NCI-H1930 (cell line): ENCODE results near the gene OSBPL8.
A peak's percentile ranks its signal among the peaks of the same experiment; 100 is the strongest.

Experiments used
- DNase-seq, 2 experiments: peaks; one replicate each; lab custom pipeline; 2025; lab: John Stamatoyannopoulos, UW

The OSBPL8 gene

GRCh38 chr12:76559400-76560085 lies at the start of gene OSBPL8:
OSBPL8 (minus strand) TSS chr12:76559771; CDS start chr12:76487551, 72,220 bp downstream.
- DNase-seq, result peak; percentile 85 to 87

- DNase-seq, result no peak
These were observed 48.5 kb upstream of the OSBPL8 start for GRCh38 chr12:76608070-76608469.

- DNase-seq, result no peak
These were observed 35.5 kb upstream of the OSBPL8 start for GRCh38 chr12:76595056-76595455.

- DNase-seq, result no peak
These were observed 31.9 kb upstream of the OSBPL8 start for GRCh38 chr12:76591476-76591875.

GRCh38 chr12:76590131-76590530 lies 30.6 kb upstream of the OSBPL8 start:
- DNase-seq, result no peak

- DNase-seq, result no peak
These were observed 29.5 kb upstream of the OSBPL8 start for GRCh38 chr12:76588881-76589565.

- DNase-seq, result no peak
These were observed 28.0 kb upstream of the OSBPL8 start for GRCh38 chr12:76587428-76588178.

- DNase-seq, result no peak
These were observed 27.3 kb upstream of the OSBPL8 start for GRCh38 chr12:76586764-76587395.

GRCh38 chr12:76583301-76583700 lies 23.7 kb upstream of the OSBPL8 start:
- no peak for DNase-seq

GRCh38 chr12:76573840-76574373 lies 14.3 kb upstream of the OSBPL8 start:
- no peak for DNase-seq

- DNase-seq, result no peak
These were observed 11.7 kb upstream of the OSBPL8 start for GRCh38 chr12:76571256-76571655.

- DNase-seq, result no peak
These were observed 10.4 kb upstream of the OSBPL8 start for GRCh38 chr12:76569685-76570604.

GRCh38 chr12:76568888-76569551 lies 9.4 kb upstream of the OSBPL8 start:
- no peak for DNase-seq

- DNase-seq, result no peak
These were observed 8.6 kb upstream of the OSBPL8 start for GRCh38 chr12:76568130-76568529.

- DNase-seq, result no peak
These were observed 3.5 kb upstream of the OSBPL8 start for GRCh38 chr12:76563061-76563460.

- DNase-seq, result no peak
These were observed 2.6 kb upstream of the OSBPL8 start for GRCh38 chr12:76562130-76562529.

GRCh38 chr12:76560086-76560491 lies 518 bp upstream of the OSBPL8 start:
- no peak for DNase-seq

GRCh38 chr12:76558684-76559399 lies 729 bp downstream of the OSBPL8 start:
- DNase-seq, result no peak

GRCh38 chr12:76556368-76556767 lies 3.2 kb downstream of the OSBPL8 start:
- DNase-seq, result no peak

GRCh38 chr12:76555797-76556196 lies 3.8 kb downstream of the OSBPL8 start:
- no peak for DNase-seq
